Measurements from ENCODE around the gene KIF14. TPM values are rescaled to one million over a fixed set of nuclear protein-coding genes. Genes with fewer than 3 reads are reported as not detected.
A peak's percentile ranks its signal among the peaks of the same experiment; 100 is the strongest.

The KIF14 gene
- total RNA-seq, 4 donors from 2014 or later = 0.16 to 1.1 (median 0.23) TPM

DNA sequence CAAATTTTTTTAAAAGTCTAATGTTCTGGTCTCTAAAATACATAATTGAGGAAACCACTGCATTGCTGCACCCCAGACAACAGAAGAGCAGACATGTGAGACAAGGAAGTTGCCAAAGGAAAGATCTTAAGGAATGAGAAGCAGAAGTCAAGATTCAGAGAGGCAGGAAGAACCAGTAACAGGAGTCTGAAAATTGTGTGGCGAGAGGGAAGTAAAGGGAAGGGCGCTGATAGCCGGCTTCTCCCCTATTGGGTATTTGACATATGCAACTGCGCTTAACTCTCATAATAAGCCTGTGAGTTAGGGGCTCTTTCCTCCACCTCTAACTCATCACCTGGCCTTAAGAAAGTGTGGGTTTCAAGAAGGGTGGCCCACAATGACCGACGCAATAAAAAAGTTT, 21.9 kb upstream of the KIF14 start:
- TF ChIP-seq, protein P1, sequence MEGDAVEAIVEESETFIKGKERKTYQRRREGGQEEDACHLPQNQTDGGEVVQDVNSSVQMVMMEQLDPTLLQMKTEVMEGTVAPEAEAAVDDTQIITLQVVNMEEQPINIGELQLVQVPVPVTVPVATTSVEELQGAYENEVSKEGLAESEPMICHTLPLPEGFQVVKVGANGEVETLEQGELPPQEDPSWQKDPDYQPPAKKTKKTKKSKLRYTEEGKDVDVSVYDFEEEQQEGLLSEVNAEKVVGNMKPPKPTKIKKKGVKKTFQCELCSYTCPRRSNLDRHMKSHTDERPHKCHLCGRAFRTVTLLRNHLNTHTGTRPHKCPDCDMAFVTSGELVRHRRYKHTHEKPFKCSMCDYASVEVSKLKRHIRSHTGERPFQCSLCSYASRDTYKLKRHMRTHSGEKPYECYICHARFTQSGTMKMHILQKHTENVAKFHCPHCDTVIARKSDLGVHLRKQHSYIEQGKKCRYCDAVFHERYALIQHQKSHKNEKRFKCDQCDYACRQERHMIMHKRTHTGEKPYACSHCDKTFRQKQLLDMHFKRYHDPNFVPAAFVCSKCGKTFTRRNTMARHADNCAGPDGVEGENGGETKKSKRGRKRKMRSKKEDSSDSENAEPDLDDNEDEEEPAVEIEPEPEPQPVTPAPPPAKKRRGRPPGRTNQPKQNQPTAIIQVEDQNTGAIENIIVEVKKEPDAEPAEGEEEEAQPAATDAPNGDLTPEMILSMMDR (IDR thresholded peaks at IDR 0.05) = no peak
- ATAC-seq (ENCODE audit: low FRiP score) (no peak), DNase-seq (ENCODE audit: low spot score) (no peak)

DNA sequence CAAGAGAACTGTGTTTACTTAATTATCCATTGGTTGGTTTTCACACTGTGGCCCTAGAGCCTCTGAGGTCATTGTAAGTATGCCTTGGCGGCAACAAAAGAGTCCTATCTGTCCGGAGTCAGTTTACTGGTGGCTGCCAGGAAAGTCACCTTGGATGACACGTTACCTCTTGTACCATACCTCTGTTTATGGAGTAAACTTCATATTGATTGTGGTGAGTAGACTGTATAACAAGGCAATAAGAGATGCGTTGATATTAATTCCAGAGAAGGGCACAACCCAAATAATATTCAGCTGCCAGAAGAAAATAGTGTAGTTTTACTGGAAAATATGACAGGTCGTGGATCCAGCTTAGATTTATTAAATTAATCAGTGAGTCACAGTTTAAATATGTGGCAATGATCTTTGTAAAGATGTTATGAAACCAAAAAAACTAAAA, 20.4 kb upstream of the KIF14 start:
- TF ChIP-seq, protein P1 (IDR thresholded peaks at IDR 0.05) = no peak
- ATAC-seq (ENCODE audit: low FRiP score) (peak; percentile 57), DNase-seq (ENCODE audit: low spot score) (no peak)

DNA sequence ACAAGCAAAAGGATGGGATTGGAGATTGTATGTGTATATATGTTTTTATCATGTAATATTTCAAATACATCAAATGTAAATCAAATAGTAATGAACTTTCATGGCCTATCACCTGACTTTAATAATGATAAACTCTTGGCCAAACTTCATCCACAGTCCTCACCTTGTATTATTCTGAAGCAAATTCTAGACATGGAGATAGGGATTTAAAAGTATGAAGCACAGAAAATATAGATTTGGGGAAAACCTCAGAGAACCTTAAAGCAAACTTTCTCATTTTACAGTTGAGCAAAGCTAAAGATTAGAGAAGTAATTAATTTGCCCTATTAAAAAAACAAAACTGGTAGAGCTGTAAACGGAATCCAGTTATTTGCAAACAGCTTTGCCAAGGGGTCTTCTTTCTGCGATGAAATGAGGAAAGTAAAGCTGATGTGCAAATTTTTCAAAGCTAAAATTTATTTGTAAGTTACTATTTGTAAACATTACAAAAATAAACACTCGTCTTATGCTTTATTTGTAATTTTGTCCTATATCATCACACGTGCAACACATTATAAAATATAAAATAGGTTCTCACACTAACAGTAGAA, 19.9 kb upstream of the KIF14 start:
- DNase-seq (ENCODE audit: low spot score) (no peak), ATAC-seq (ENCODE audit: low FRiP score) (no peak)
- TF ChIP-seq, protein P1 (IDR thresholded peaks at IDR 0.05) = no peak

GRCh38 chr1:200638073-200638472, 17.5 kb upstream of the KIF14 start:
- TF ChIP-seq, protein P1 (IDR thresholded peaks at IDR 0.05) = no peak
- ATAC-seq (ENCODE audit: low FRiP score) = no peak
- no peak for DNase-seq (ENCODE audit: low spot score)

- TF ChIP-seq, protein P1 (IDR thresholded peaks at IDR 0.05) = no peak
- DNase-seq (ENCODE audit: low spot score) = no peak
- no peak for ATAC-seq (ENCODE audit: low FRiP score)
These were observed 16.1 kb upstream of the KIF14 start for GRCh38 chr1:200636681-200637080.

DNA sequence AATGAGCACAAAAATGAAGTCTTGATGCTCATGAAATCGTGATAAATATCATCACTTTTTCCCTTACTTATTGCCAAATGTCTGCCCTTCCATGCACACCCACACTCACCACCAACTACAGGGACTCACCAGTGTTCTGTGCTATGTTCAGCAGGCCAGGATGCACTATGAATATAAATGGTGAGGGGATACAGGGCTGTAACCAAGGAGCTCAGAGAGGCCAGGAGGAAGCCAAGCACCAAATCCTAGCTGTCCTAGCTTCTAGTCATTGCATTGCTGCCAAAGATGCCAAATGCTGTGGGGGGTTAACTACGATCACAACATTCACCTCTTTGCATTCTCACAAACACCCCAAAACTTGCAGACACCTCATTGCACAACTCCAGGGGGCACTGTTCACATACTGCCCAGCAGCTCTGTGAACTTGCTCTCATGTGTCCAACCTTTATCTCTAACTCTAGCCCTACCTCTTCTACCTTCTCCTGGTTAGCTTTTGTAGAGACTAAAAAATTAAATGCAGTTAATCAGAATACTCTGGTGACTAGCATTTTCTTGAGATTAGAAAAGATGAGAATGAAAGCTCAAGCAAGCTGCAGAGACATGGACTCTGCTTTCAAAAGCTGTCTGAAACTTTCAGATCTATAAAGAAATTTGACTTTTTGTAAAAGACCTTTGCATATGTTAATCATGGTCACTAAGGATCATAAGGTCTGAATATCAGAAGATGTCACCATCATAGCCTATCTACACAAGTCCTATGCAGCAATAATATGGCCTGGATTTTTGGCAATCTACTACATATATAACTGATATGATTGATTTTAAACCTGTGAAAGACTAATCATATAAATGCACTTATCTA, 13.9 kb upstream of the KIF14 start:
- TF ChIP-seq, protein P1 (IDR thresholded peaks at IDR 0.05) = no peak
- no peak for ATAC-seq (ENCODE audit: low FRiP score)
- DNase-seq (ENCODE audit: low spot score) = no peak
